Right atrium auricular region (tissue), 2 donors: ENCODE results near the gene JAZF1. TPM values are rescaled to one million over a fixed set of nuclear protein-coding genes. Genes with fewer than 3 reads are reported as not detected.

Source experiments
- DNase-seq: peaks from one replicate; pipeline ENCODE4 v3.0.0-alpha.2; 2019; ENCODE audit warnings: low spot score
- H3K27ac ChIP-seq, 2 donors: fragments of 200-600 bp; sonication (generic); 1 replicate in 1 of 2; 2 replicates in 1 of 2; pipeline ENCODE4 v1.5.1; 2016 to 2019
- H3K27me3 ChIP-seq, 2 donors: fragments of 200-600 bp; sonication (generic); one replicate each; pipeline versions ENCODE4 v1.5.1 to v1.6.0; 2017 to 2019
- H3K36me3 ChIP-seq: fragments of 200-600 bp; sonication (generic); one replicate; pipeline ENCODE4 v1.5.1; 2016
- H3K4me1 ChIP-seq, 2 donors: fragments of 200-600 bp; sonication (generic); one replicate each; pipeline versions ENCODE4 v1.5.1 to v1.6.0; 2017 to 2019
- H3K4me3 ChIP-seq, 2 donors: fragments of 200-600 bp; sonication (generic); 1 replicate in 1 of 2; 2 replicates in 1 of 2; pipeline ENCODE4 v1.5.1; 2017 to 2019; ENCODE audit warnings: mild to moderate bottlenecking in 1 of 2, moderate library complexity in 1 of 2
- H3K9me3 ChIP-seq, 2 donors: fragments of 200-600 bp; sonication (generic); one replicate each; pipeline ENCODE4 v1.5.1; 2019
- total RNA-seq, 2 donors: library from RNA; depleted of rRNA; stranded (reverse); fragments of >200 nt; gene quantifications; one replicate each; pipeline ENCODE4 v1.1.0, GENCODE V29; 2016
- TF ChIP-seq, protein P1 (sequence below), 2 donors: fragments of 200-600 bp; sonication (generic); IDR thresholded peaks; one replicate each; pipeline ENCODE4 v1.5.1; 2019; ENCODE audit warnings: antibody characterized with exemption in 2 of 2

Gene JAZF1
- total RNA-seq, 2 donors from 2014 or later: 13.2 to 18.5 TPM

- no peaks in the 10 kb centered on the region for H3K9me3 ChIP-seq
- H3K4me3 ChIP-seq: no peak overlapping the region
- no peak for DNase-seq
- H3K36me3 ChIP-seq: peaks cover 27% of the 10 kb centered on the region
- H3K27me3 ChIP-seq: no peaks in the 10 kb centered on the region
- TF ChIP-seq, protein P1, sequence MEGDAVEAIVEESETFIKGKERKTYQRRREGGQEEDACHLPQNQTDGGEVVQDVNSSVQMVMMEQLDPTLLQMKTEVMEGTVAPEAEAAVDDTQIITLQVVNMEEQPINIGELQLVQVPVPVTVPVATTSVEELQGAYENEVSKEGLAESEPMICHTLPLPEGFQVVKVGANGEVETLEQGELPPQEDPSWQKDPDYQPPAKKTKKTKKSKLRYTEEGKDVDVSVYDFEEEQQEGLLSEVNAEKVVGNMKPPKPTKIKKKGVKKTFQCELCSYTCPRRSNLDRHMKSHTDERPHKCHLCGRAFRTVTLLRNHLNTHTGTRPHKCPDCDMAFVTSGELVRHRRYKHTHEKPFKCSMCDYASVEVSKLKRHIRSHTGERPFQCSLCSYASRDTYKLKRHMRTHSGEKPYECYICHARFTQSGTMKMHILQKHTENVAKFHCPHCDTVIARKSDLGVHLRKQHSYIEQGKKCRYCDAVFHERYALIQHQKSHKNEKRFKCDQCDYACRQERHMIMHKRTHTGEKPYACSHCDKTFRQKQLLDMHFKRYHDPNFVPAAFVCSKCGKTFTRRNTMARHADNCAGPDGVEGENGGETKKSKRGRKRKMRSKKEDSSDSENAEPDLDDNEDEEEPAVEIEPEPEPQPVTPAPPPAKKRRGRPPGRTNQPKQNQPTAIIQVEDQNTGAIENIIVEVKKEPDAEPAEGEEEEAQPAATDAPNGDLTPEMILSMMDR (IDR thresholded peaks at IDR 0.05): no peak
- H3K27ac ChIP-seq: no peak overlapping the region
- peaks cover 0 to 12% of the 10 kb centered on the region in 2 donors for H3K4me1 ChIP-seq
Measured at GRCh38 chr7:27782849-27783248, 397.7 kb downstream of the JAZF1 start.

DNA sequence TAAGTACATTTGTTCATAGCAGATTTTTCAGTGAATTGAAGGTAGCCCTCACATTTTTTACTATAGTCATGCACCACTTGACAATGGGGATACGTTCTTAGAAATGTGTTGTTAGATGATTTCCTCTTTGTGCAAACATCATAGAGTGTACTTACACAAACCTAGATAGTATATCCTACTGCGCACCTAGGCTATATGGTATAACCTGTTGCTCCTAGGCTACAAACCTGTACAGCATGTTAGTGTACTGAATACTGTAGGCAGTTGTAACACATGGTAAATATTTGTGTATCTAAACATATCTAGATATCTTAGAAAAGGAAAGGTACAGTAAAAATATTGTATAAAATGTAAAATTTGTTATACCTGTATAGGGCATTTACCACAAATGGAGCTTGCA lies 399.4 kb downstream of the JAZF1 start:
- Histone ChIP-seq H3K4me3 (no peak overlapping the region), H3K27me3 (no peaks in the 10 kb centered on the region), H3K36me3 (peaks cover 12% of the 10 kb centered on the region), H3K9me3 (no peaks in the 10 kb centered on the region), H3K4me1 (peaks cover 0 to 12% of the 10 kb centered on the region in 2 donors), H3K27ac (no peak overlapping the region)
- TF ChIP-seq, protein P1 (IDR thresholded peaks at IDR 0.05): no peak
- no peak for DNase-seq

Other genes with a start within 250 kb of the JAZF1 start
- 10 to 100 TPM; 10.5 to 20.8 TPM for gene CREB5, start 231.7 kb upstream of the JAZF1 start, total RNA-seq